GM18951 (cell line): Measurements from ENCODE around the gene KLHL21.

Experiments
- POLR2A ChIP-seq: IDR thresholded peaks from 4 replicates; pipeline ENCODE4 v1.6.1; 2011; ENCODE audit warnings: mild to moderate bottlenecking; ENCODE audit not compliant: insufficient read length, insufficient read depth; ENCODE audit errors: extremely low read depth
- in situ Hi-C: fragments of 300-500 bp; cut with MboI; formaldehyde crosslinking; loops from one replicate; pipeline ENCODE4 v1.12.0; 2022; ENCODE audit warnings: low sequenced_read_pairs, mixed read lengths, inconsistent platforms; ENCODE audit not compliant: unreplicated experiment

Gene KLHL21

GRCh38 chr1:6632588-6633514 lies 30.2 kb upstream of the KLHL21 start:
- in situ Hi-C loops, result loop anchor here (10.0 kb wide), 1 partner anchor 138 kb away; the partner anchor contains the start of gene PLEKHG5
- TF ChIP-seq POLR2A, result no peak

- in situ Hi-C loops, result loop anchor here (10.0 kb wide), 1 partner anchor 136 kb away; the partner anchor contains the start of gene PLEKHG5
These were observed 28.4 kb upstream of the KLHL21 start for GRCh38 chr1:6631058-6631457.

GRCh38 chr1:6630027-6630426 lies 27.4 kb upstream of the KLHL21 start:
- TF ChIP-seq POLR2A, result no peak
- in situ Hi-C loops, result loop anchor here (10.0 kb wide), 1 partner anchor 135 kb away; the partner anchor contains the start of gene PLEKHG5

More at GRCh38 chr1:6631058-6631457, 28.4 kb upstream of the KLHL21 start:
- TF ChIP-seq POLR2A, result no peak

- no peak for TF ChIP-seq POLR2A
- in situ Hi-C loops, result no loop called here
These were observed 26.4 kb upstream of the KLHL21 start for GRCh38 chr1:6628971-6629479.

GRCh38 chr1:6627841-6628545 lies 25.3 kb upstream of the KLHL21 start:
- in situ Hi-C loops, result no loop called here

GRCh38 chr1:6627031-6627430 lies 24.4 kb upstream of the KLHL21 start:
- TF ChIP-seq POLR2A, result no peak
- in situ Hi-C loops, result no loop called here

More at GRCh38 chr1:6627841-6628545, 25.3 kb upstream of the KLHL21 start:
- no peak for TF ChIP-seq POLR2A

GRCh38 chr1:6625584-6626149 lies 23.0 kb upstream of the KLHL21 start:
- no peak for TF ChIP-seq POLR2A
- in situ Hi-C loops, result no loop called here

GRCh38 chr1:6624710-6625583 lies 22.3 kb upstream of the KLHL21 start, which contains the start of gene THAP3:
THAP3 (plus strand) TSS chr1:6624868; CDS start chr1:6625219, 351 bp downstream.
- in situ Hi-C loops, result no loop called here
- TF ChIP-seq POLR2A, result peak; percentile 62

- in situ Hi-C loops, result no loop called here
- no peak for TF ChIP-seq POLR2A
These were observed 20.7 kb upstream of the KLHL21 start for GRCh38 chr1:6623269-6623965.

GRCh38 chr1:6622396-6623152 lies 19.9 kb upstream of the KLHL21 start:
- in situ Hi-C loops, result no loop called here
- no peak for TF ChIP-seq POLR2A

- in situ Hi-C loops, result no loop called here
- TF ChIP-seq POLR2A, result no peak
These were observed 19.0 kb upstream of the KLHL21 start for GRCh38 chr1:6621429-6622391.
